HepG2 (cell line): ENCODE results near the gene NME4. TPM values are rescaled to one million over a fixed set of nuclear protein-coding genes. Genes with fewer than 3 reads are reported as not detected.

ENCODE experiments used
- ARID3A ChIP-seq: IDR thresholded peaks from 2 replicates; pipeline ENCODE4 v1.6.1; 2012; ENCODE audit warnings: low read depth, low read length, improper control_type of control experiment
- BORCS8-MEF2B ChIP-seq: sonication (generic); formaldehyde crosslinking; IDR thresholded peaks from 2 replicates; pipeline ENCODE4 v1.8.0; 2022; ENCODE audit warnings: mild to moderate bottlenecking, missing genetic modification reagents
- EHMT2 ChIP-seq: fragments of 200-600 bp; sonication (generic); IDR thresholded peaks from 2 replicates; pipeline ENCODE4 v1.7.0; 2017; ENCODE audit warnings: antibody characterized with exemption, low read depth, low read length, borderline replicate concordance
- ISL2 ChIP-seq: sonication (generic); formaldehyde crosslinking; IDR thresholded peaks from 2 replicates; pipeline ENCODE4 v1.5.0; 2020; ENCODE audit warnings: missing genetic modification reagents
- KDM2A ChIP-seq: sonication (generic); formaldehyde crosslinking; IDR thresholded peaks from 2 replicates; pipeline ENCODE4 v1.4.0; 2020; ENCODE audit warnings: low read depth, missing genetic modification reagents, borderline replicate concordance
- MAZ ChIP-seq, 2 experiments: sonication (generic) in 1 of 2; formaldehyde crosslinking in 1 of 2; IDR thresholded peaks; 2 replicates each; pipeline versions ENCODE4 v1.5.0 to v1.6.1; 2012 to 2020; ENCODE audit warnings: low read depth in 2 of 2, mild to moderate bottlenecking in 2 of 2, borderline replicate concordance in 1 of 2, improper control_type of control experiment in 1 of 2, low read length in 1 of 2, missing genetic modification reagents in 1 of 2, moderate library complexity in 1 of 2
- PATZ1 ChIP-seq: sonication (generic); formaldehyde crosslinking; IDR thresholded peaks from 2 replicates; pipeline ENCODE4 v1.4.0; 2020; ENCODE audit warnings: missing genetic modification reagents
- STAG1 ChIP-seq: sonication (generic); formaldehyde crosslinking; IDR thresholded peaks from 2 replicates; pipeline ENCODE4 v1.4.0; 2020; ENCODE audit warnings: missing genetic modification reagents
- TBL1XR1 ChIP-seq: fragments of 150-350 bp; IDR thresholded peaks from 2 replicates; pipeline ENCODE4 v1.6.1; 2014; ENCODE audit warnings: borderline replicate concordance, low read length; ENCODE audit not compliant: partially characterized antibody
- TRAFD1 ChIP-seq: sonication (generic); formaldehyde crosslinking; IDR thresholded peaks from 2 replicates; pipeline ENCODE4 v1.5.1; 2020; ENCODE audit warnings: missing genetic modification reagents, mild to moderate bottlenecking, borderline replicate concordance
- ZFP91 ChIP-seq: sonication (generic); formaldehyde crosslinking; IDR thresholded peaks from 2 replicates; pipeline ENCODE4 v1.9.0; 2022; ENCODE audit warnings: missing genetic modification reagents, mild to moderate bottlenecking, borderline replicate concordance
- ZNF30 ChIP-seq: sonication (generic); formaldehyde crosslinking; IDR thresholded peaks from 2 replicates; pipeline ENCODE4 v1.5.0; 2020; ENCODE audit warnings: mild to moderate bottlenecking, missing genetic modification reagents
- ZNF605 ChIP-seq: sonication (generic); formaldehyde crosslinking; IDR thresholded peaks from 2 replicates; pipeline ENCODE4 v1.8.0; 2022; ENCODE audit warnings: mild to moderate bottlenecking, missing genetic modification reagents
- ZNF619 ChIP-seq: sonication (generic); formaldehyde crosslinking; IDR thresholded peaks from 2 replicates; pipeline ENCODE4 v1.4.0; 2020; ENCODE audit warnings: mild to moderate bottlenecking, missing genetic modification reagents
- ZNF709 ChIP-seq: sonication (generic); formaldehyde crosslinking; IDR thresholded peaks from 2 replicates; pipeline ENCODE4 v1.5.0; 2020; ENCODE audit warnings: mild to moderate bottlenecking, missing genetic modification reagents
- polyA plus RNA-seq, 8 experiments: library from polyadenylated mRNA; depleted of rRNA in 3 of 8; stranded (reverse) in 7 of 8; unstranded in 1 of 8; fragments of >200 nt; fragmentation: Illumina TruSeq in 4 of 8; extraction: Trizol in 4 of 8; gene quantifications; 2 replicates each; pipeline versions ENCODE4 v1.2.1 to v1.2.3, GENCODE V29; 2011 to 2016; ENCODE audit warnings: low read depth in 4 of 8, missing spikeins in 1 of 8, mixed read lengths in 1 of 8; ENCODE audit not compliant: insufficient read depth in 1 of 8
- total RNA-seq, 5 experiments: library from RNA; depleted of rRNA; stranded (reverse); fragments of >200 nt; fragmentation: Illumina TruSeq; extraction: Trizol; gene quantifications; 2 replicates each; pipeline ENCODE4 v1.2.3, GENCODE V29; 2016; ENCODE audit warnings: low read depth in 1 of 5
- TF ChIP-seq, protein P1 (sequence below): IDR thresholded peaks from 2 replicates; pipeline ENCODE4 v1.6.1; 2012; ENCODE audit warnings: low read length, improper control_type of control experiment

NME4 gene
- total and polyA plus RNA-seq, 2 of the 13 experiments (the other 11 are each of a cell fraction or from before 2014, with no cell fraction given), result 121 to 263 TPM

GRCh38 chr16:352547-353403, 44.2 kb upstream of the NME4 start, which contains the start of gene AXIN1 (continued):
- TF ChIP-seq PATZ1 (CRISPR knock-in tag) (no peak; the same call in 1 of the 2 replicates), ZNF619 (CRISPR knock-in tag) (no peak), ZNF709 (peak; percentile 78), MAZ (IDR thresholded peaks at IDR 0.05; ENCODE audit: borderline replicate concordance, low read depth, low read length) (peak; percentile 62), MAZ (CRISPR knock-in tag; IDR thresholded peaks at IDR 0.05; ENCODE audit: low read depth) (peak; percentile 22; the same call in 1 of the 2 replicates), ZNF30 (no peak), EHMT2 (no peak), ZFP91 (CRISPR knock-in tag) (peak; percentile 58; the same call in 1 of the 2 replicates), ARID3A (no peak), KDM2A (CRISPR knock-in tag) (peak; percentile 50; the same call in 1 of the 2 replicates), BORCS8-MEF2B (CRISPR knock-in tag) (no peak), ISL2 (CRISPR knock-in tag) (0 out of 2 replicates have a peak, but pooled peaks have one; percentile 15), ZNF605 (CRISPR knock-in tag) (peak; percentile 82), TRAFD1 (CRISPR knock-in tag) (no peak), TBL1XR1 (no peak), STAG1 (CRISPR knock-in tag) (peak; percentile 55)
- TF ChIP-seq, protein P1, sequence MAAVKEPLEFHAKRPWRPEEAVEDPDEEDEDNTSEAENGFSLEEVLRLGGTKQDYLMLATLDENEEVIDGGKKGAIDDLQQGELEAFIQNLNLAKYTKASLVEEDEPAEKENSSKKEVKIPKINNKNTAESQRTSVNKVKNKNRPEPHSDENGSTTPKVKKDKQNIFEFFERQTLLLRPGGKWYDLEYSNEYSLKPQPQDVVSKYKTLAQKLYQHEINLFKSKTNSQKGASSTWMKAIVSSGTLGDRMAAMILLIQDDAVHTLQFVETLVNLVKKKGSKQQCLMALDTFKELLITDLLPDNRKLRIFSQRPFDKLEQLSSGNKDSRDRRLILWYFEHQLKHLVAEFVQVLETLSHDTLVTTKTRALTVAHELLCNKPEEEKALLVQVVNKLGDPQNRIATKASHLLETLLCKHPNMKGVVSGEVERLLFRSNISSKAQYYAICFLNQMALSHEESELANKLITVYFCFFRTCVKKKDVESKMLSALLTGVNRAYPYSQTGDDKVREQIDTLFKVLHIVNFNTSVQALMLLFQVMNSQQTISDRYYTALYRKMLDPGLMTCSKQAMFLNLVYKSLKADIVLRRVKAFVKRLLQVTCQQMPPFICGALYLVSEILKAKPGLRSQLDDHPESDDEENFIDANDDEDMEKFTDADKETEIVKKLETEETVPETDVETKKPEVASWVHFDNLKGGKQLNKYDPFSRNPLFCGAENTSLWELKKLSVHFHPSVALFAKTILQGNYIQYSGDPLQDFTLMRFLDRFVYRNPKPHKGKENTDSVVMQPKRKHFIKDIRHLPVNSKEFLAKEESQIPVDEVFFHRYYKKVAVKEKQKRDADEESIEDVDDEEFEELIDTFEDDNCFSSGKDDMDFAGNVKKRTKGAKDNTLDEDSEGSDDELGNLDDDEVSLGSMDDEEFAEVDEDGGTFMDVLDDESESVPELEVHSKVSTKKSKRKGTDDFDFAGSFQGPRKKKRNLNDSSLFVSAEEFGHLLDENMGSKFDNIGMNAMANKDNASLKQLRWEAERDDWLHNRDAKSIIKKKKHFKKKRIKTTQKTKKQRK, result no peak
